GM04503 (cell line): ENCODE results near the gene KRTAP10-7.
"Not testable (repeated sequence)": the region's sequence is repeated elsewhere in the genome, so short reads cannot be mapped to it uniquely, and the experiment has no call there.

Experiments used
- DNase-seq: peaks from one replicate; pipeline ENCODE4 v3.0.0-alpha.2; 2012; ENCODE audit warnings: low read depth

Gene KRTAP10-7

GRCh38 chr21:44612029-44612486 lies 11.7 kb downstream of the KRTAP10-7 start, which contains the start of gene KRTAP10-8:
Gene KRTAP10-8 (plus strand): TSS chr21:44612079. CDS start chr21:44612101, 22 bp downstream.
- DNase-seq: no peak

GRCh38 chr21:44612669-44613229 lies 12.4 kb downstream of the KRTAP10-7 start:
- no peak for DNase-seq

DNA sequence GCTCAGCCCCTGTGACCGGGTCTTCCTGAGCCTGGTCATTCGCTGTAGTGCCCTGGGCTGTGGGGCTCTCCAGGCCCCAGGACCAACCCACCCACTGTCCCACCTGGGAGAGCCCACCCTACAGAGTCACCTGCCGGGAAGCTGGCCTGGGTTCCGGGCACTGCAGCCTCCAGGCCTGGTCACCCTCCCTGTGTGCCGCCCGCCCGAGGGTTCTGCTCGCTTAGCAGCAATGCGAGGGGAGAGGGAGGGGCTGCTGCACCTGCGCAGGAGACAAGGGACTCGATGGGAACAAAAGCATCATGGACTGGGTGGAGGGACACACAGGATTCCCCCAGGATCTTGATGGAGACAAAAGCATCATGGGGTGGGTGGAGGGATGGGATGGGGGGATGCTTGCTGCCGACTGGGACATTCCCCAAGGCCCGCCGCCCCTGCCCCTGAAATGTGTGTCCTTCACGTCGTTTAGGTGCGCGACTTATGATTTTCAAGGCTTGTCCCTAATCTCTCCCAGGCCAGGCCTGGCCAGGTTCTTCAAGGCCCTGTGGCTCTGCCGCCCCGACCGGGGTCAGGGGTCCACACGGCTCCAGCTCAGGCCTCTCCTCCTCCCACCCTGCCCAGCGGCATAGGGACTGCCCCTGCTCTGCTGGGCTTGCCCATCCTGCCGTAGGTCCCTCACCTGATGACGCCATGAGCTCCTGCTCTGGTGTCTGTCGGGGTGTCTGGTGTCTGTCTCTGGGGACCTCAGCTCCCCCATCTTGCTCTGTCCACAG lies 13.2 kb downstream of the KRTAP10-7 start:
- DNase-seq: no peak

DNA sequence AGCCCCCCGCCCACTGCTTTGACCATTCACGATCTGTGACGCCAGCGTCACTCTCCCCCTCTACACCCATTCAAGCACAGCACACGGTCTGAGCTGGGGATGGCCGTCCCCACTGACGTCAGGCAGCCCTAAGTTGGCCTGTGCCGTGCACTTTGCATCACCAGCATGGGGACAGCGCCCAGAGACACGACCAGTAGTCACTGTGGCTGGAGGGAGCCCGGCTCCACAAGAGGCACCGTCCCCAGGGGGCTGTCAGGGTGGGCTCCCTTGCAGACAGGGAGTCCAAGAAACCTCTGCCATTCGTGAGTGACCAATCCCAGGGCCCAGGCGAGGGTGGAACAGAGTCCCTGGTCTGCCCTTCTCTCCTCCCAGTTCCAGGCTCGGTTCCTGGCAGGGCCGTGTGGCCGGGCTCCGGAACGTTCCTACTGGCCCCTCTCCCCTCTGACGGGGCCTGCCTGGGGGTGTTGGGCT lies 13.8 kb downstream of the KRTAP10-7 start:
- DNase-seq: no peak

GRCh38 chr21:44614961-44615391 lies 14.6 kb downstream of the KRTAP10-7 start:
- no peak for DNase-seq

DNA sequence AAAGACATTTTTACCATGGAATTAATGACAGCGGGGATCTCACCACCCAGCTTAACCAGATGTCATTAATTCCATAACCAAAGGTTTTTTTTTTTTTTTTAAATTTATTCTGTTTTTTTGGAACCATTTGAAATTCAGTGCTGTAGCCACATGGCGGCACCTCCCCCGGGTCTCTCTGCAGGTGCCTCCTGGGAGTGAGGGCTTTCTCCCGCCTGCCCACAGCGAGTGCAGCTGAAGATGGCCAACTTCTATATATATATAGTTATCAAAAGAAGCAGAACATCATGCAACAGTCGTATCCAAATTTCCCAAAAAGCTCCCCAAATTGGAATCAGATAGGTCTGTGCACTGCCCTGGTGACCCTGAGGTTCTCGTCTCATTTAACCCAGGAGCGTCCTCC lies 15.1 kb downstream of the KRTAP10-7 start:
- no peak for DNase-seq

DNA sequence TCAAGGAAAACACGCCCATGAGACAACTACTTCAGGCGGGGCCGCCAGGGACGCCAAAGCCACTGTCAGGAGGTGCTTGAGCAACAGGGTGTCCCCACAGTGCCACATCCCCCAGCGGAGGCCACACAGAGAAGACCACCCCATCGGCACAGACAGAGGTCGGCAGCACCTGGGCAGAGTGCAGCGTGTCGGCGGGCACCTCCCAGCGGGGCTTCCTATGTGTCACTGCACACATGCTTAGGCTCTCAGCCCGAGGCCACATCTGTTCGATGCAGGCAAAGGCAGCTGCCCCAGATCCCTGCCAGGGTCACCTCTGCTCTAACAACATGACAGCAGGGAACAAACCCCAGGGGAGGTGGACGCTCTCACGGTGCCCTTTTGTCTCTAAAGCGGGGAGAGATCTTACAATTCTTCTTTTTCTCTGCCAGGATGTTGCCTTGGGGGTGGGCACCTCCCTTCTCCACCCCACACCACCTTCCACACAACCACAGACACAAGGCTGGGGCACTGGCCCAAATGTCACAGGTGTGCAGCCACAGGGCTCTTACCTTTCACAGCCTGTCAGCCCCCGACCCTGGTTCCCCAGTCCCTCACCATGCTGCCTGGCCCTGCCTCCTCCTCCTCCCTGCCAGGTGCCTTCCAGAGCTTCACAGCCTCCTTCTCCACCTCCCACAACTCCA lies 15.7 kb downstream of the KRTAP10-7 start:
- DNase-seq: no peak

GRCh38 chr21:44616591-44616926 lies 16.2 kb downstream of the KRTAP10-7 start:
- no peak for DNase-seq

DNA sequence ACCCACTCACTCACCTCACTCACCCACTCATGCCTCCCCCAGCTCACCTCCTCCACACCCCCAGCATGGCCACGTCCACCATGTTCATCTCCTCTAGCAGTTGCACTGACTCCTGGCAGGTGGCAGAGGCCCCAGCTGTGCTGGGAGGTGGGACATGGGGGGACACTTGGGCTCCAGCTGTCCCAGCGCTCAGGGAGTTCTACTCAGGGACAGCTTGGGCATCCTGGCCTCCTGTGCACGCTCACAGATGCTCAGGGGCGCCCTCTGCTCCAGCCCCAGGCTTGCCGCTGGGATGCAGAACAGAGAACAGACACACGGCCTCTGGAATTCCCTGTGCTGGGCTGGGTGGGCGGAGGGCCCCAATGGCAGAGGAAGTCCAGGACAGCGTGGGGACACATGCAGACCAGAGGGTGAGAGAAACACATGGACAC lies 16.7 kb downstream of the KRTAP10-7 start:
- DNase-seq: no peak

- DNase-seq: no peak
These were observed 18.1 kb downstream of the KRTAP10-7 start for GRCh38 chr21:44618504-44618903.

GRCh38 chr21:44618909-44619308 lies 18.5 kb downstream of the KRTAP10-7 start:
- DNase-seq: no peak

GRCh38 chr21:44619886-44620285 lies 19.5 kb downstream of the KRTAP10-7 start:
- DNase-seq: no peak

- DNase-seq: no peak
These were observed 23.2 kb downstream of the KRTAP10-7 start for GRCh38 chr21:44623575-44623974.

GRCh38 chr21:44625756-44626155 lies 25.4 kb downstream of the KRTAP10-7 start:
- DNase-seq: no peak

- DNase-seq: no peak
These were observed 25.9 kb downstream of the KRTAP10-7 start for GRCh38 chr21:44626262-44626661.

- DNase-seq: no peak
These were observed 26.3 kb downstream of the KRTAP10-7 start, which contains the start of gene KRTAP10-9 for GRCh38 chr21:44626673-44627143. Gene KRTAP10-9 (plus strand): TSS chr21:44627093. CDS start chr21:44627172, 79 bp downstream.

GRCh38 chr21:44627181-44627822 lies 26.9 kb downstream of the KRTAP10-7 start:
- DNase-seq: not testable (repeated sequence)

DNA sequence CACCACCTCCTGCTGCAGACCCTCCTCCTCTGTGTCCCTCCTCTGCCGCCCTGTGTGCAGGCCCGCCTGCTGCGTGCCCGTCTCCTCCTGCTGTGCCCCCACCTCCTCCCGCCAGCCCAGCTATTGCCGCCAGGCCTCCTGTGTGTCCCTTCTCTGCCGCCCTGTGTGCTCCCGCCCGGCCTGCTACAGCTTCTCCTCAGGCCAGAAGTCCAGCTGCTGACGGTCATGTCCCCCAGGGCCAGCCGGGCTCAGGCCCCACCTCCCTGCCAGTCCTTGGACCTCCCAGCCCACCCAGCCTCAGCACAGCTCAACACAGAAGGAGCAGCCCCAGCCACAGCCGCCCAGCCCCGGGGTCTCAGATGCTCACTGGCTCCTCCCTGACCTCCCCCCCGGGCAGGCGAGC lies 27.4 kb downstream of the KRTAP10-7 start:
- DNase-seq: not testable (repeated sequence)

DNA sequence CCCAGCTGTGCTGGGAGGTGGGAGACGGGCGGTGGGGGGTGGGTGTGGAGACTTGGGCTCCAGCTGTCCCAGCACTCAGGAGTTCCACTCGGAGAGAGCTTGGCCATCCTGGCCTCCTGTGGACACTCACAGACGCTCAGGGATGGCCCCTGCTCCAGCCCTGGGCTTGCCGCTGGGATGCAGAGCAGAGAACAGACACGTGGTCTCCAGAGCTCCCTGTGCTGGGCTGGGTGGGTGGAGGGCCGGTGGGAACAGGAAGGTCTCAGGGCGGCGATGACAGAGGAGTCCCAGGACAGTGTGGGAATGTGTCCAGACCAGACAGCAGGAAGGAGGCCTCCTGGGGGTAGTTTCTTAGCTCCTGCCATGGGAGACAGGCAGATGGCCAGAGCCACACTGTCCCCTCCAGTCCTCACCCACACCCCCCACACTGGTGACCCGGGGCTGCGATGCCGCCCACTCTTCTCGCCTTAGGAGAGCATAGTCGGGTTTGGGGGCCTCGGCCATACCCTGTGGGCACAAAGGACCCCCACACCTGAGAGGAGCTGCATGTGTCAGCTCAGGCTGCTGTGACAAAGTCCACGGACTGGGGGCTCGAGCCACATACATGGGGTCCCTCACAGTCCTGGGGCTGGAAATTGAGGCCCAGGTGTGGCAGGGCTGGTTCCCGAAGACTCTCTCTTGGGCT lies 28.5 kb downstream of the KRTAP10-7 start:
- no peak for DNase-seq

- no peak for DNase-seq
These were observed 30.0 kb downstream of the KRTAP10-7 start for GRCh38 chr21:44630440-44630839.

GRCh38 chr21:44632067-44632466 lies 31.7 kb downstream of the KRTAP10-7 start:
- DNase-seq: no peak
